Hypothalamus (tissue), 51 donors: Measurements from ENCODE around the gene TANGO2.

Experiments
- DNase-seq, 51 donors: peaks; one replicate each; lab custom pipeline; 2025; lab: John Stamatoyannopoulos, UW

TANGO2 gene

GRCh38 chr22:20011123-20011992 lies 9.6 kb upstream of the TANGO2 start:
- DNase-seq, result no peak

GRCh38 chr22:20011993-20012740 lies 8.7 kb upstream of the TANGO2 start:
- no peak for DNase-seq

GRCh38 chr22:20012741-20013331 lies 8.1 kb upstream of the TANGO2 start:
- DNase-seq, result no peak

GRCh38 chr22:20013382-20013871 lies 7.5 kb upstream of the TANGO2 start:
- DNase-seq, result peak in 41 of 51 donors; percentile 14 to 71 (median 48)

GRCh38 chr22:20014526-20015186 lies 6.3 kb upstream of the TANGO2 start:
- DNase-seq, result no peak

GRCh38 chr22:20015187-20015625 lies 5.7 kb upstream of the TANGO2 start:
- no peak for DNase-seq

- peak in 1 of 51 donors; percentile 43 for DNase-seq
These were observed 4.8 kb upstream of the TANGO2 start for GRCh38 chr22:20015971-20016733.

- peak; percentile 37 to 94 (median 86) for DNase-seq
These were observed 3.9 kb upstream of the TANGO2 start, which contains the start of gene ARVCF for GRCh38 chr22:20016734-20017621. ARVCF (minus strand) TSS chr22:20016823; CDS start chr22:19990794, 26,029 bp downstream.

- DNase-seq, result no peak
These were observed 3.3 kb upstream of the TANGO2 start for GRCh38 chr22:20017622-20017958.

GRCh38 chr22:20018001-20018400 lies 2.9 kb upstream of the TANGO2 start:
- DNase-seq, result no peak

- DNase-seq, result no peak
These were observed 1.0 kb upstream of the TANGO2 start for GRCh38 chr22:20019661-20020532.

GRCh38 chr22:20021196-20022181 lies 579 bp downstream of the TANGO2 start:
- peak in 45 of 51 donors; percentile 14 to 87 (median 69) for DNase-seq

GRCh38 chr22:20022231-20022977 lies 1.5 kb downstream of the TANGO2 start:
- no peak for DNase-seq

GRCh38 chr22:20022978-20023613 lies 2.2 kb downstream of the TANGO2 start:
- no peak for DNase-seq

- DNase-seq, result peak in 7 of 51 donors; percentile 15 to 43 (median 20)
These were observed 3.3 kb downstream of the TANGO2 start for GRCh38 chr22:20024225-20024624.
